Measurements from ENCODE around the gene SCAI.

Gene SCAI

DNA sequence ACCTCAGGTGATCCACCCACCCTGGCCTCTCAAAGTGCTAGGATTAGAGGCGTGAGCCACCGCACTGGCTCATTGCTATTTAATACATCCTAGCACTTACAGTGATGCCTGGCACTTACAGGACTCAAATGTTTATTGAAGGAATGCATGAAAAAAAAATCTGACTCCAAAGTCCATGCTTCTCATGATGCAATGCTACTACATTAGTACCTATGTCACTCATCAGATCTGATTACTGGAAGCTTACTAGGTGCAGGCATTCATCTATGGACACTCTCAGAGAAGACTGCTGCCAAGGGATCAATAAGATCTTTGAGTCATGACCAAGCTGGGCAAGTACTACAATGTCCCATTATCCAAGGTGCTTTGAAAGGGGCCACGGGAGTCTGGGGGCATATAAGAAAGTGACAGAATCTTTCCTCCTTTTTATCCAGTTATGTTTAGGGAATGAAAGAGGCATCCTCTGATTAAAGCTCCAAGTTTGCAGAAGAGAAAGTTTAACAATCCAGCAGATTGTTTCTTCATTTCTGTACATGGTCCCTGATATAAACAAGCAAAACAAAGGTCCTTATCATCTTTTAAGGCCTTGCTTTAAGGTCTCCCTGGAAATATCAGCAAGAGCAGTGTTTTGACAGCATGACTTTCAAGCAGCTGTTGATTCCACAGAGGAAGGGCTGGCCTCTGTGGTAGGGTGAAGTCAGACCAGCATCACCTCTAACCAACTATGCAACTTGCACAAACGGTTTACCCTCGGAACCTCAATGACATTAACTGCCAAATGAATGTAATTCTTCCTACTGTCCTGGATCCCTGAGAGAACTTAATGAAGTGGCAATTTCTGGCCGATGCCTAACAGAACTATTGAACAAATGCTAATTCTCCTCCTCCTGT is 245.5 kb downstream of the SCAI start:
- Histone ChIP-seq H2BK5ac (ENCODE audit: low read depth, low read length, poor library complexity) (no peak overlapping the region), H2AK5ac (ENCODE audit: low read length) (no peak overlapping the region), H3K9ac (ENCODE audit: low read length) (no peak overlapping the region), H3K23ac (ENCODE audit: low read length) (no peak overlapping the region), H3K36me3 (ENCODE audit: control insufficient read depth in 1 of 2, insufficient read depth in 2 of 2, low read length in 2 of 2) (peaks cover 19 to 24% of the 10 kb centered on the region in 2 experiments), H2AFZ (ENCODE audit: insufficient read depth, low read length, poor library complexity) (no peak overlapping the region), H4K91ac (ENCODE audit: low read depth, low read length) (no peak overlapping the region), H3K4me1 (ENCODE audit: control insufficient read depth in 1 of 2, insufficient read depth in 2 of 2, low read length in 2 of 2) (no peaks in the 10 kb centered on the region), H3K79me2 (ENCODE audit: control insufficient read depth, insufficient read depth, low read length, poor library complexity) (no peaks in the 10 kb centered on the region), H3K18ac (ENCODE audit: low read length) (no peak overlapping the region), H3K14ac (ENCODE audit: low read length) (no peak overlapping the region), H3K79me1 (ENCODE audit: low read length) (no peaks in the 10 kb centered on the region), H3K4me2 (ENCODE audit: low read length) (no peak overlapping the region), H3K27ac (ENCODE audit: low read depth, low read length) (no peak overlapping the region), H3K4me3 (ENCODE audit: low read depth, low read length) (no peak overlapping the region), H3K9me3 (ENCODE audit: insufficient read depth, low read depth, low read length) (no peaks in the 10 kb centered on the region), H4K12ac (ENCODE audit: low read depth, low read length) (no peak overlapping the region), H3K27me3 (ENCODE audit: insufficient read depth, low read length) (no peaks in the 10 kb centered on the region), H4K8ac (ENCODE audit: low read depth, low read length) (no peak overlapping the region), H2BK120ac (ENCODE audit: insufficient read depth, low read length, poor library complexity) (no peak overlapping the region), H3K4ac (ENCODE audit: low read depth, low read length) (no peak overlapping the region), H2BK12ac (ENCODE audit: low read length) (no peak overlapping the region)
- WGBS (ENCODE audit: extremely low coverage, insufficient coverage, insufficient read length), result no CpG with 5 or more reads among the region's 6 CpGs
- peak; percentile 47 to 75 for DNase-seq

DNA sequence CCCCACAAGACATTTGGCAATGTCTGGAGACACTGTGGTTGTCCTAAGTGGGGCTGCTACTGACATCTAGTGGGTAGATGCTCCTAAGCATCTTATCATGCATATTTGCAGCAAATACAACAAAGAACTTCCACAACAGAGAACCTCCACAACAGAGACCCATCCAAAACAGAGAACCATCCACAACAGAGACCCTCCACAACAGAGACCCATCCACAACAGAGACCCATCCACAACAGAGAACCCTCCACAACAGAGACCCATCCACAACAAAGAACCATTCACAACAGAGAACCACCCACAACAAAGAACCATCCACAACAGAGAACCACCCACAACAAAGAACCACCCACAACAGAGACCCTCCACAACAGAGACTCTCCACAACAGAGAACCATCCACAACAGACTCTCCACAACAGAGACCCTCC is 248.6 kb downstream of the SCAI start:
- peak overlapping the region; percentile 33 for H4K8ac ChIP-seq (ENCODE audit: low read depth, low read length)
- H3K9me3 ChIP-seq (ENCODE audit: insufficient read depth, low read depth, low read length), result peaks cover 2% of the 10 kb centered on the region
- H3K4me1 ChIP-seq (ENCODE audit: control insufficient read depth in 1 of 2, insufficient read depth in 2 of 2, low read length in 2 of 2), result no peaks in the 10 kb centered on the region
- no peaks in the 10 kb centered on the region for H3K27me3 ChIP-seq (ENCODE audit: insufficient read depth, low read length)
- no peak overlapping the region for H3K4me2 ChIP-seq (ENCODE audit: low read length)
- H3K9ac ChIP-seq (ENCODE audit: low read length), result no peak overlapping the region
- no peaks in the 10 kb centered on the region for H3K79me2 ChIP-seq (ENCODE audit: control insufficient read depth, insufficient read depth, low read length, poor library complexity)
- no peak overlapping the region for H4K12ac ChIP-seq (ENCODE audit: low read depth, low read length)
- no peaks in the 10 kb centered on the region for H3K79me1 ChIP-seq (ENCODE audit: low read length)
- no peak overlapping the region for H2BK120ac ChIP-seq (ENCODE audit: insufficient read depth, low read length, poor library complexity)
- no peak overlapping the region for H3K18ac ChIP-seq (ENCODE audit: low read length)
- H2BK12ac ChIP-seq (ENCODE audit: low read length), result no peak overlapping the region
- H3K14ac ChIP-seq (ENCODE audit: low read length), result no peak overlapping the region
- H3K27ac ChIP-seq (ENCODE audit: low read depth, low read length), result no peak overlapping the region
- no peak overlapping the region for H4K91ac ChIP-seq (ENCODE audit: low read depth, low read length)
- H2AFZ ChIP-seq (ENCODE audit: insufficient read depth, low read length, poor library complexity), result no peak overlapping the region
- no peak overlapping the region for H3K4ac ChIP-seq (ENCODE audit: low read depth, low read length)
- H3K4me3 ChIP-seq (ENCODE audit: low read depth, low read length), result no peak overlapping the region
- no peak overlapping the region for H3K23ac ChIP-seq (ENCODE audit: low read length)
- no peak overlapping the region for H2AK5ac ChIP-seq (ENCODE audit: low read length)
- peak in 1 of 2 donors; percentile 12 for DNase-seq
- H3K36me3 ChIP-seq (ENCODE audit: control insufficient read depth in 1 of 2, insufficient read depth in 2 of 2, low read length in 2 of 2), result peaks cover 20 to 35% of the 10 kb centered on the region in 2 experiments
- H2BK5ac ChIP-seq (ENCODE audit: low read depth, low read length, poor library complexity), result no peak overlapping the region

DNA sequence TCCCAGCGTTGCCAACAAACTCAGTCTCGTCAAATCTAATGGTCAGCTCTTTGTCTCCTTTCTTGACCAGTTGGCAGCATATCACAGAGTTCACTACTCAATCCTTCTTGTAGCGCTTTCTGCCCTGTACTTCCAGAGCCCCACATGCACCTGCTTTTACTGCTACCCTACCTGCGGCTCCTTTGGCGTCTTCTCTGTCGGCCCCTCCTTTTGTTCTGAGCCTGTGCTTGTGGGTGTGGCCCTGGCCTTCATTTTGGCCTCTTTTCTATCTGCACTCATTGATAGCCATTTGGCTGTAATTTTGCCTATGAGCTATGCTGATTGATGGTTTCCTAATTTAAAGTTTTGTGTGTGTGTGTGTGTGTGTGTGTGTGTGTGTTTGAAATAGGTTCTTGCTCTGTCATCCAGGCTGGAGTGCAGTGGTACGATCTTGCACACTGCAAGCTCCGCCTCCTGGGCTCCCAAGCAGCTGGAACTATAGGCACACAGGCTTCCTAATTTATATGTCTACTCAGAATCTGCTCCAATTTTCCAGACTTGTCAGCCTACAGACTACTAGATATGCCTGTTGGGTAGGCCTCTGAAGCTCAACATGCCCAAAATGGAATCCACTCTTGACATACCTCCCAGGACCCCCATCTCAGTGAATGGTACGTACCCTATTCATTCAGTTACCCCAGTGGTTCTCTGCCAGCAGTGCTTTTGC is 249.1 kb downstream of the SCAI start:
- Histone ChIP-seq H4K91ac (ENCODE audit: low read depth, low read length) (no peak overlapping the region), H3K23ac (ENCODE audit: low read length) (no peak overlapping the region), H2AK5ac (ENCODE audit: low read length) (no peak overlapping the region), H3K14ac (ENCODE audit: low read length) (no peak overlapping the region), H3K27ac (ENCODE audit: low read depth, low read length) (no peak overlapping the region), H3K4ac (ENCODE audit: low read depth, low read length) (no peak overlapping the region), H3K9ac (ENCODE audit: low read length) (no peak overlapping the region), H3K18ac (ENCODE audit: low read length) (no peak overlapping the region), H2BK12ac (ENCODE audit: low read length) (no peak overlapping the region), H4K8ac (ENCODE audit: low read depth, low read length) (no peak overlapping the region), H3K79me1 (ENCODE audit: low read length) (no peaks in the 10 kb centered on the region), H3K4me2 (ENCODE audit: low read length) (no peak overlapping the region), H3K36me3 (ENCODE audit: control insufficient read depth in 1 of 2, insufficient read depth in 2 of 2, low read length in 2 of 2) (peaks cover 19 to 34% of the 10 kb centered on the region in 2 experiments), H3K79me2 (ENCODE audit: control insufficient read depth, insufficient read depth, low read length, poor library complexity) (no peaks in the 10 kb centered on the region), H2BK5ac (ENCODE audit: low read depth, low read length, poor library complexity) (no peak overlapping the region), H2BK120ac (ENCODE audit: insufficient read depth, low read length, poor library complexity) (no peak overlapping the region), H2AFZ (ENCODE audit: insufficient read depth, low read length, poor library complexity) (no peak overlapping the region), H3K4me1 (ENCODE audit: control insufficient read depth in 1 of 2, insufficient read depth in 2 of 2, low read length in 2 of 2) (no peaks in the 10 kb centered on the region), H3K27me3 (ENCODE audit: insufficient read depth, low read length) (no peaks in the 10 kb centered on the region), H4K12ac (ENCODE audit: low read depth, low read length) (no peak overlapping the region), H3K9me3 (ENCODE audit: insufficient read depth, low read depth, low read length) (peaks cover 2% of the 10 kb centered on the region), H3K4me3 (ENCODE audit: low read depth, low read length) (no peak overlapping the region)
- no peak for DNase-seq
- no CpG with 5 or more reads among the region's 9 CpGs for WGBS (ENCODE audit: extremely low coverage, insufficient coverage, insufficient read length)

Data from trophoblast cell (in vitro differentiated cells and primary cell).